Tibial nerve (tissue), 4 donors: ENCODE measurements around the gene HNRNPA1. TPM values are rescaled to one million over a fixed set of nuclear protein-coding genes. Genes with fewer than 3 reads are reported as not detected.

Experiments used
- DNase-seq, 2 donors: peaks; one replicate each; pipeline ENCODE4 v3.0.0-alpha.2; 2019; ENCODE audit warnings: low spot score in 2 of 2
- H3K27ac ChIP-seq, 4 donors: fragments of 200-600 bp; sonication (generic) in 3 of 4; one replicate each; pipeline ENCODE4 v1.5.1; 2017 to 2019; ENCODE audit warnings: mild to moderate bottlenecking in 1 of 4
- H3K27me3 ChIP-seq, 2 donors: fragments of 200-600 bp; sonication (generic) in 1 of 2; one replicate each; pipeline versions ENCODE4 v1.5.1 to v1.6.0; 2017 to 2019
- H3K36me3 ChIP-seq, 3 donors: fragments of 200-600 bp; sonication (generic); one replicate each; pipeline ENCODE4 v1.5.1; 2018 to 2019
- H3K4me1 ChIP-seq, 4 donors: fragments of 200-600 bp; sonication (generic) in 3 of 4; one replicate each; pipeline ENCODE4 v1.5.1; 2017 to 2019
- H3K4me3 ChIP-seq, 4 donors: fragments of 200-600 bp; sonication (generic) in 3 of 4; one replicate each; pipeline ENCODE4 v1.5.1; 2017 to 2019; ENCODE audit warnings: mild to moderate bottlenecking in 1 of 4, moderate library complexity in 1 of 4
- H3K9me3 ChIP-seq, 4 donors: fragments of 200-600 bp; sonication (generic) in 3 of 4; one replicate each; pipeline ENCODE4 v1.5.1; 2017 to 2019
- EP300 ChIP-seq, 2 donors: sonication (generic); formaldehyde crosslinking; IDR thresholded peaks; one replicate each; pipeline ENCODE4 v1.6.1; 2017; ENCODE audit warnings: antibody characterized with exemption in 2 of 2, mild to moderate bottlenecking in 1 of 2
- POLR2A ChIP-seq, 2 donors: fragments of 450-650 bp; IDR thresholded peaks; one replicate each; pipeline ENCODE4 v1.6.1; 2017; ENCODE audit warnings: antibody characterized with exemption in 2 of 2, mild to moderate bottlenecking in 2 of 2, moderate library complexity in 2 of 2
- WGBS, 2 donors: methylation state at CpG; one replicate each; pipeline ENCODE4 v1.1.5; 2018; 5-methylcytosine and 5-hydroxymethylcytosine counted together
- total RNA-seq, 4 donors: library from RNA; depleted of rRNA; stranded (reverse); fragments of >200 nt; gene quantifications; one replicate each; pipeline ENCODE4 v1.1.0, GENCODE V29; 2016
- TF ChIP-seq, protein P1 (sequence below), 5 experiments: fragments of 200-600 bp in 3 of 5; fragments of 450-650 bp in 2 of 5; sonication (generic) in 3 of 5; IDR thresholded peaks; one replicate each; pipeline ENCODE4 v1.5.1; 2016 to 2019; ENCODE audit warnings: antibody characterized with exemption in 5 of 5, mild to moderate bottlenecking in 3 of 5, moderate library complexity in 2 of 5

The HNRNPA1 gene
- total RNA-seq, 4 donors from 2014 or later = 450 to 769 (median 570) TPM

- DNase-seq = no peak
- Histone ChIP-seq H3K36me3 (no peaks in the 10 kb centered on the region), H3K4me3 (peak overlapping the region in 1 of 4 donors; percentile 17), H3K27me3 (peaks cover 0 to 57% of the 10 kb centered on the region in 2 donors), H3K9me3 (no peaks in the 10 kb centered on the region), H3K4me1 (peaks cover 0 to 22% (median 14%) of the 10 kb centered on the region in 4 donors), H3K27ac (no peak overlapping the region)
- no peak for TF ChIP-seq POLR2A (IDR thresholded peaks at IDR 0.05)
- TF ChIP-seq EP300 (IDR thresholded peaks at IDR 0.05) = no peak
- TF ChIP-seq, protein P1, sequence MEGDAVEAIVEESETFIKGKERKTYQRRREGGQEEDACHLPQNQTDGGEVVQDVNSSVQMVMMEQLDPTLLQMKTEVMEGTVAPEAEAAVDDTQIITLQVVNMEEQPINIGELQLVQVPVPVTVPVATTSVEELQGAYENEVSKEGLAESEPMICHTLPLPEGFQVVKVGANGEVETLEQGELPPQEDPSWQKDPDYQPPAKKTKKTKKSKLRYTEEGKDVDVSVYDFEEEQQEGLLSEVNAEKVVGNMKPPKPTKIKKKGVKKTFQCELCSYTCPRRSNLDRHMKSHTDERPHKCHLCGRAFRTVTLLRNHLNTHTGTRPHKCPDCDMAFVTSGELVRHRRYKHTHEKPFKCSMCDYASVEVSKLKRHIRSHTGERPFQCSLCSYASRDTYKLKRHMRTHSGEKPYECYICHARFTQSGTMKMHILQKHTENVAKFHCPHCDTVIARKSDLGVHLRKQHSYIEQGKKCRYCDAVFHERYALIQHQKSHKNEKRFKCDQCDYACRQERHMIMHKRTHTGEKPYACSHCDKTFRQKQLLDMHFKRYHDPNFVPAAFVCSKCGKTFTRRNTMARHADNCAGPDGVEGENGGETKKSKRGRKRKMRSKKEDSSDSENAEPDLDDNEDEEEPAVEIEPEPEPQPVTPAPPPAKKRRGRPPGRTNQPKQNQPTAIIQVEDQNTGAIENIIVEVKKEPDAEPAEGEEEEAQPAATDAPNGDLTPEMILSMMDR (IDR thresholded peaks at IDR 0.05) = no peak
- WGBS, 2 donors = 43 to 54% methylated on average over 3 of the region's 3 CpGs
Observed at GRCh38 chr12:54300225-54300731, 19.8 kb downstream of the HNRNPA1 start.

DNA sequence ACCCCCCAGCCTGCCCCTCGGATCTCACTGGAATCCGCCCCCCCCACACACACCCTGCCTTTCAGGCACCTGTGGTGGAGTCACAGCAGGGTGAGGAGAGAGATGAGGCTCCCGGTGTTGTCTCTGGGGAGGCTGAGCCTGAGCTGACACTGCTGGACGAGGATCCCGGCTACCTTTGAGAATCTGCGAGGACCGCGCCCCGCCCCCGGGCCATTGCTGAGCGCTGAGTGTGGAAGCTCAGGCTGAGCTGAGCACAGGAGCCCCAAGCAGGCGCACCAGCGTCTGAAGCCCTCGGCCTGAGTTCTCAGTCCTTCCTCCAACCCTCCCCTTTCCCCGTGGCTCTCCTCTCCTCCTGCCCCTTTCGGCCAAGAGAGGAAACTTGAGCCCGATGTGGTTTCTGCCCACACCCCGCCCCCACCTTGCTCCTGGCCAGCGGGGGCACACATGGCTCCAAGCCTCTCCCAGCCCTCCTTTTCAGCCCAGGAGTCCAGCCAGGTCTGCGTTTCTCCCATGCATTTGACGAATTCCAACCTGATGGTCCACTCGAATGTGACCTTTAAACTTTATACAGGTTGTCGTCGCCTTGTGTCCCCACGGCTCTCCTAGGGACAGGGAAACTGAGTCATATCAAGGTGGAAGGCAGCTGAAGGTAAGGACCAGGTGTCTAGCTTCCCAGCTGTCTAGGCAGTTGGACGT is 20.4 kb downstream of the HNRNPA1 start, which contains the start of gene NFE2:
Gene NFE2 (minus strand): TSS at position 284 of the 696 bp plus-strand sequence. CDS start 5,767 bp downstream, outside the sequence.
- DNase-seq = no peak
- Histone ChIP-seq H3K27ac (no peak within 1 kb of the TSS), H3K4me1 (peaks cover 0 to 22% (median 14%) of the 10 kb centered on the region in 4 donors), H3K9me3 (no peaks in the 10 kb centered on the region), H3K36me3 (no peaks in the 10 kb centered on the region), H3K4me3 (peak within 1 kb of the TSS in 2 of 4 donors; percentile 17 to 28), H3K27me3 (peaks cover 0 to 57% of the 10 kb centered on the region in 2 donors)
- TF ChIP-seq EP300 (IDR thresholded peaks at IDR 0.05) (no peak), POLR2A (IDR thresholded peaks at IDR 0.05) (no peak)
- TF ChIP-seq, protein P1 (IDR thresholded peaks at IDR 0.05) = no peak
- 7 to 8% methylated on average over 26 of the region's 26 CpGs for WGBS, 2 donors

DNA sequence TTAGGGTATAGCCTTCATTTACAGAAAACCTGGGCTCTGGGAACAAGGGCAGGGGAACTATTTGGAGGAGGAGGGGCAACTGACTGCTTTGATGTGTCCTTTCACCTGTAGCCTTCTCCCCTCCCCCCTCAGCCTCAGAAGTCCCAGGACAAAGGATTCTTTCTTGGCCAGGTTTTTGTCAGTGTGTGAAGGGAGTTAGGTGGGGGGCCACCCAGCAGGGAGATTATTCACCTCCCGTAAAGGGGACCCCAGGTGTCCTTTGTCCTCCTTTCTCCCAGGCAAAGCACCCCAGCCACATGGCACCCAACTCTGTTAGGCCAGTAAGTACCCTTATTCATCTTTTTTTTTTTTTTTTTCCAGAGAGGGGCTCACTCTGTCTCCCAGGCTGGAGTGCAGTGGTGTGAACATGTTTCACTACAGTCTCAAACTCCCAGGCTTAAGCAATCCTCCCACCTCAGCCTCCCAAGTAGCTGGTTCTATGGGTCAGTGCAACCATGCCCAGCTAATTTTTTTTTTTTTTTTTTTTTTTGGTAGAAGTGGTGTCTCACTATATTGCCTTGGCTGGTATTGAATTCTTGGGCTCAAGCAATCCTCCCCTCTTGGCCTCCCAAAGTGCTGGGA is 21.0 kb downstream of the HNRNPA1 start:
- H3K27ac ChIP-seq = no peak overlapping the region
- DNase-seq = no peak
- no peaks in the 10 kb centered on the region for H3K36me3 ChIP-seq
- peaks cover 0 to 22% (median 14%) of the 10 kb centered on the region in 4 donors for H3K4me1 ChIP-seq
- no peaks in the 10 kb centered on the region for H3K9me3 ChIP-seq
- TF ChIP-seq, protein P1 (IDR thresholded peaks at IDR 0.05) = no peak
- TF ChIP-seq EP300 (IDR thresholded peaks at IDR 0.05) (no peak), POLR2A (IDR thresholded peaks at IDR 0.05) (no peak)
- WGBS, 2 donors = 78 to 86% methylated on average over 1 of the region's 1 CpG
- no peak overlapping the region for H3K4me3 ChIP-seq
- H3K27me3 ChIP-seq = peaks cover 0 to 57% of the 10 kb centered on the region in 2 donors

DNA sequence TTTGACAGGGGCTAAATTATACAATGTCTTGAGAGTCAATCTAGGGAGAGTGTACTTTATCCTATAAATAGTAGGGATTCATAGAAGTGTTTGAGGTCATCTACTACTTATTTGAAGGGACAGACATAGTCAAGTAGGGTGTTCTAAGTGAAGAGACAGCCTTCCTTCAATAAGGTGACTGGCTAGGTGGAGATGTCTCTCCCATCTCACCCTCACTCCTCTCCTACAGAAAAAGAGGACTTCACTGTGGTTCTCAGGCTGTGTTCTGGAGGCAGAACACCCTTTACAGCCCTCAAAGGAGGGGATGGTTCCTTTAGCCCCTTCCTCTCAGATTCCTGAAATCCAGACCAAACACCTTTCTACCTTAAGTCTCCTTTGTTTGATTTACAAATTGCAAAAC is 23.1 kb downstream of the HNRNPA1 start:
- Histone ChIP-seq H3K36me3 (no peaks in the 10 kb centered on the region), H3K4me1 (peaks cover 0 to 22% (median 14%) of the 10 kb centered on the region in 4 donors), H3K27me3 (peaks cover 0 to 51% of the 10 kb centered on the region in 2 donors), H3K4me3 (no peak overlapping the region), H3K27ac (no peak overlapping the region), H3K9me3 (no peaks in the 10 kb centered on the region)
- TF ChIP-seq POLR2A (IDR thresholded peaks at IDR 0.05) (no peak), EP300 (IDR thresholded peaks at IDR 0.05) (no peak)
- TF ChIP-seq, protein P1 (IDR thresholded peaks at IDR 0.05) = no peak
- no peak for DNase-seq
